GM19351 (cell line): Measurements from ENCODE around the gene C7orf25.
"Not testable (repeated sequence)": the region's sequence is repeated elsewhere in the genome, so short reads cannot be mapped to it uniquely, and the experiment has no call there.

ENCODE experiments used
- ATAC-seq: cut with Tn5 transposase; IDR thresholded peaks from one replicate; pipeline ENCODE4 v1.9.1; 2021; ENCODE audit warnings: mild to moderate bottlenecking, moderate library complexity; ENCODE audit not compliant: unreplicated experiment

The C7orf25 gene

DNA sequence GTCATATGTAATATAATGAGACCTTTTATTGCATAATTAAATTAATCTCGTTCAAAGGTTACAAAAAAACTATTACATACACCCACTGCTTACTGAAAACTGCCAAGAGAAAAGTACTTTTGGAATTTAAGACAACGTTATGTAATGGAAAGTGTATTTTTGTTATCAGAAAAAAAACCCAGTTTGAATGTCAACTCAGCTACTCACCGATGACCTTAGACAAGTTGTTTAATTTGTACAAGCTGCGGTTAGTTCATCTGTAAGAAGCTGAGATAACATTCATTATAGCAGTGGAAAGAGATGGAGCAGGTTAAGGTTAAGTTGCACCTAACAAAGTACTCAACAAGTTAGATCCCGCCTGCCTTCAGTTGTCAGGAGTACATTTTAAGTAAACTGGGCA lies 19.0 kb upstream of the C7orf25 start:
- ATAC-seq, result no peak

DNA sequence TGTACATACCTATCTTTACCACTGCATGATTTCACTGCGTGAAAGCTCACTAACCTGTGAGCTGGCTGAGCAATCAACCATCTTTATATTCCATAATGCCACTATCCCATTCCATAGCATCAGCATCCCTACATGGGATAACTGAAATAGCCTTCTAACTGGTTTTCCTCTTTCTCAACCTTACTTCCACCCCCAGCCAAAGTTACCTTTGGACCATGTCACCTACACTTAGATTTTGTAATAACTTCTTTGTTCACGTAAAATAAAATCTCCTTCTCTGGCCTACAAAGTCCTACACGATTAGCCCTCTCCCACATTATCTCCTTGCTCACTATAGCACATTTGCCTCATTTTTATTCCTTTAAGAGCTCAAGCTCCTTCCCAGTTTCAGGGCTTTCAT lies 17.6 kb upstream of the C7orf25 start:
- ATAC-seq, result no peak

DNA sequence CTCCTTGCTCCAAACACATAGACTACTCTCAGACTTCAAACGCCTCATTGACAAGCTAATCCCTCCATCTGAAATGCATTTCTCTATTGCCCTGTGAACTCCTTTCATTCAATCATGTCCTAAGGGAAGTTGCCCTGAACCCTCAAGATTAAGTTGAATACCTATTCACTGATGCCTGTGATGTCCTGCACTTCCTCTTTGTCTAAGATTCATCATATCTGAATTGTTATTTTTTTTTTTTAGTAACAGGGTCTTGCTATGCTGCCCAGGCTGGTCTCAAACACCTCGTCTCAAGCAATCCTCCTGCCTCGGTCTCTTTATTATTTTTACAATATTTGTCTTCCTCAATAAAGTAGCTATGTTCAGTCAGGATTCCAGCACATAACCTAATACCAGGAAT lies 16.9 kb upstream of the C7orf25 start:
- ATAC-seq, result no peak

DNA sequence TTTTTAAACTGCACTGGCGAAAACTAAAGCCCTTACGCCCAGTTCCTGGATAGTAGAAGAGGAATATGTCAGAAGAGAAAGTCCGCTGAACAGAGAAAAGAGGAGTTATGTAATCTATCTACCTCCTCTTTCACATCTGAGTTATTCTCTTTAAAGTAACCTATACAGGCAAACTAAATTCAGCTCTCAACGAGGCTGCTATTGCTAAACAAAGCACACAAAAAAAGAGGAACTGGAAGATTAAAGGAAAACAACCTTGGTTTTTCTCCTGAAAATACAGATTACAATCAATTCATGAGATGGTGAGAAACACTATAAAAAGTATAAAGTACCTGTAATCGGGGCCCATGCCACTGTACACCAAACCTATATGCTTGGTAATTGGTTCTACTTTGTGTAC lies 14.3 kb upstream of the C7orf25 start:
- ATAC-seq, result no peak

DNA sequence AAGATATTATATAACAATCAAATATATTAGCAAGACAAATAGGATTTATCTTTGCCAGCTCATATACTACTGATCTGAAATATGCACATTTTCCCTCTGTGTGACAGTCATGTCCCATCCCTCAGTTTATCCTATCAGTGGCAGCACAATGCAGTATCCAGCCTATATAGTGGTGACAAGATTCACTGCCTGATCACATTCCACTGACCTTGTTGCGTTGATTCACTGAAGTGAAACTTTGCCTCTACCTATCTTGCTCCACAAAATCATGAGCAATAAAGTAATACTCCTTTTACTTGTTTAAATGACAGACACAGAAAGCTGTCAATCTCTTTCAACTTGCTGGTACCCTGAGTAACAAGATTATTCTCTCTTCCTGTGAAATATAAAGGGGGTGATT lies 13.8 kb upstream of the C7orf25 start:
- ATAC-seq, result no peak

DNA sequence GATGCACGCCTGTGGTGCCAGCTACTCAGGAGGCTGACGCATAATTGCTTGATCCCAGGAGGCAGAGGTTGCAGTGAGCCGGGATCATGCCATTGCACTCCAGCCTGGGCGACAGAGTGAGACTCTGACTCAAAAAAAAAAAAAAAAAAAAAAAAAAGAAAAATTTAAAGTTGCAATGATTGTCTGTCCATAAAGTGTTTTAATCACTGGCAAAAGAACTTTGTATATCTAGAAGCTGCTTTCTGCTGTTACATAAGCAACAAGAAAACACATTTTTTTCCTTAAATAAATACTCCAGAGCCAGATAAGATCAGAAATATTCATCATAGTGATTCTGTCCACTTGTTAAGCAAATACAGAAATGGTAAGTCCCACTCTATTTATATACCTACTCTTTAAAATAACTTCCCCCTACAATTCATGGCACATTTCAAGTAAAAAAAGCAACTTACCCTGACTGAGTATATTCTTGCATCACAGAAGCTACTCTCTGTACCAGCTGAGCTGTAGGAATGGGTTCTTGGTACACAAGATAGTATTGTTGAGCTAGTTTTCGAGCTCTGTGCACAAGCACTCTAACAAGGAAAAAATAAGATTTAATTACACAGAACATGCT lies 12.5 kb upstream of the C7orf25 start:
- no peak for ATAC-seq

DNA sequence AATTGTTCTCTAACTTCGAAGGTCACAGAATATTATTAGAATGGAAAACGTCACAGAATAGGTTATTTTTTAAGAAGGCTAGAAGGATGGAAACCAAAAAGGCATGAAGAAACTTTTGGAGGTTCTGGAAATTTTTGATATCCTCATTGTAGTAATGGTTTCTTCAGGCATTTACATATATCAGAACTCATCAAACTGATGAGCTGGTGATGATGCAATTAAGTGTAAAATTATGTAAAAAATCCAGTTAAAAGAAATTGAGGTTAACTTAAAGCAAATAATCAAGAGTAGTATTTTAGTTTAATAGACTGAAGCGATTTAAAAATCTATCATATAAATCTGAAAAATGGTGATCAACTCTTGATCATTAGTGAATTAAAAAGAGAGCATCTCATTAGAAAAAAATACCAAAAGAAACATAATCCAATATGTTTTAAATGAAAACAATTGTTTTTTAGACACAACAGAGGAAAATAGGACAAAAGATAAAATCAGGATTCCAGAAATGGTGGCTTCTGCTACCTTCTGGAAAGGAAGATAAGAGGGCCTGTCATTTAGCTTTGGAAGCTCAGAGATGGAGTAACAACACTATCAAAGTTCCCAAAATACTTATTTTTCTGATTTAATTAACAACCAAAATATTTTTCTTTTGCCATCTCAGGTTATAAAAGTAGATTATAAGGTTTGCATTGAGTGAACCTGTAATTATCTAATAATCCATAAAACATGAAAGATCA lies 10.3 kb upstream of the C7orf25 start:
- ATAC-seq, result no peak

DNA sequence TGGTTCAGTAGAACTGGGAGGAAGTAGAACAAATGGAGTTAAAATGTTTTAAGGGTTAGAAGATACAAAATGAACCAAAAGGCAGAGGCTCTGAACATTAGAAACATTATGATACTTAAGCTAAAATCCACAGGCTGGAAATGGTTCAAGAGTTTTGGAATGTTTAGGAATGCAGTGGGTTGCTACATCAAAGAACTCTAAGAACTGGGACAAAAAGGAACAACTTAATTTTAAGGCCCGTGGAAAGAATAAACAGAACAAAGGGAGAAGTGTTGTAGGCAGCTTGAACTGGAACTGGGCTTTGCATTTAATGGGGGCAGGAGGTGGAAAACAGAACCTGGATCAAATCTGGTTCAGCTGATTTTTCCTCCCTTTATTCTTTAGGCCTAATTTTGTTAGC lies 3.5 kb upstream of the C7orf25 start:
- no peak for ATAC-seq

DNA sequence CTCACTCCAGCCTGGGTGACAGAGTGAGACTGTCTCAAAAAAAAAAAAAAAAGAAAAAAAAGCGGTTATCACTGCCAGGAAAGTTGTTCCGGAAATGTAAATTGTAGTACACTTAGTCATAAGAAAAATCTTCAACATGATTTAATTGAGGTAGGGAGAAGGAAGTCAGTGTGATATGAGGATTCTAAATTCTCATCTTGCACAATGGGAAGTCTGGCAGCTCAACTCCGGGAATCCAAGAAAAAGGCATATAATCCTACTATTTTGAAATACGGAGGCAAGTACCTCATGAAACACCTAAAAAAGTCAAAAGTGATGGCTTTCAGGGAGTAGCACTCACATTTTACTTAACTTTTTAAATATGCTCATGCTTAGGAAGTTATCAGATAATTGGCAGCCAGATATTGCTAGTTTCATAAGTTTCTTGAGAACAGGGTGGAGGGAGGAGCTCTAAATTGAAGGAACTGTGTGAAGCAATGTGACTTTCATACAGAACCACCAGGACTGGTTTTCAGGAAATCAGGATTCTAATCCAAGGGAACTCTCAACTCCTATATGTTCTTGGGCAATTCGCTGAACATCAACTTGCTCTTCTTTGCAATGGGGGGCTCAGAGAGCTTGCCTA lies 2.7 kb upstream of the C7orf25 start:
- ATAC-seq, result no peak

DNA sequence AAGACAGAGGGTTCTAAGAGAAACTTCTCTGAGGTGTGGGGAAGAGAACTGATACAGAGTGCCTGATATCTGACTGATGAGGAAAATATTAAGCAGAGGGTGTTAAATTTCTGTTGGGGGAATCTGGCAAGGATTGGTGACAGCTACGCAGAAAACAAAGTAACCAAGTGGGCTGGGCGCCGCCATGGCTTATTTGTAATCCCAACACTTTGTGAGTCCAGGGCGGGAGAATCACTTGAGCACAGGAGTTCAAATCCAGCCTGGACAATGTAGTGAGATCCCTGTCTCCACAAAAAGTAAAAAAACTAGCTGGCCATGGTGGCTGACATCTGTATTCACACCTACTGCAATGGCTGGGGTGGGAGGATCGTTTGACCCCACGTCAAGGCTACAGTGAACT lies 2.1 kb upstream of the C7orf25 start:
- no peak for ATAC-seq

DNA sequence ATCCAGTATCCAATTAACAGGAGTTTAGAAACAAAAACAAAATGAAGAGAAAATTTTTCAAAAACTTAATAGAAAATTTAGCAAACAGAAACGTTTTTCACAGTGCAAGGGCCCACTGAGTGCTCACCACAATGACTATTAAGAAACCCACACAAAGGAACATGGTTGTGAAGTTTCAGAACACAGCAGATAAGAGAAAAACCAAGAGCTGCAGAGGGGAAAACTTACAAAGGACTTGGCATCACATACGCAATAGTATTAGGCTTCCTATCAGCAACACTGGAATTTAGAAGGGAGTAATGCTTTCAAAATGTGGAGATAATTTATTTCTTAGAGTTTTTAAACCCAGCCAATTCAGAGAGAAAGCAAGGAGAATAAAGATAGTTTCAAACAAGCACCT lies 1.7 kb upstream of the C7orf25 start:
- no peak for ATAC-seq

DNA sequence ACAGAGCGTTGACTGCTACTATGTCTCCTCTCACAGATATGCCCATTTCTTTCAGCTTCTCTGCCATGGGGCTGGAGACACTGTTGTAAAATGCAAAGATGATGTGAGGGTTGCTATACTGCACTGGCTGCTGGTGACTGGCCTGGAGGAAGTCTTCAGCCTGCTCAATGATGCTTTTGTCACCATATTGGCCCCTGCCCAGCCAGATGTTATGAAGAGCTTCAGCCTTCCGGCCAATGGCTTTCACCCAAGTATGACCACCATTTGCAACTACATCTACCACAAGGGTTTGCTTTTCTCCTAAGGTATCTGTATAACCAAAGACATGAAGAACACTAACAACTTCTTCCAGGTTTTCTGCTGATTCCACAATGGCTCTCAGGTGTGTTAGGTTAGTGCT lies 1.6 kb downstream of the C7orf25 start:
- ATAC-seq, result no peak

DNA sequence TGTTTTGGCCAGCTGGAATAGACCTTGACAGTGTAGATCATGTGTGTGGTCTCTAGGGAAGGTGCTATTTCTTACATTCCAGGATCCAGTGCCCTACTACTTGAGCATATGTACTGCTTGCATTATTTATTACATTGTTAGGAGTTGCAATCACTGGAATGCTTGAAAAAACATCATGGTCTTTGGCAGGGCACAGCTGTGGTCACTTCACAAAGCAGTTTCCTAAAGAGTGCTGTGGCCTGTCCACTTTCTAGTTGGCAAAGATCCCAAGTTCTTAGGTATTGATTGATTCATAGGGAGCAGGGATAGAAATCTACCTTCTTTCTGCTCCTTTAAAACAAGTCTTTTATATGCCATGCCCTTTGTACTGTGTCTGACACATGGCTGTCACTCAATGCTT lies 4.6 kb downstream of the C7orf25 start:
- ATAC-seq, result no peak

DNA sequence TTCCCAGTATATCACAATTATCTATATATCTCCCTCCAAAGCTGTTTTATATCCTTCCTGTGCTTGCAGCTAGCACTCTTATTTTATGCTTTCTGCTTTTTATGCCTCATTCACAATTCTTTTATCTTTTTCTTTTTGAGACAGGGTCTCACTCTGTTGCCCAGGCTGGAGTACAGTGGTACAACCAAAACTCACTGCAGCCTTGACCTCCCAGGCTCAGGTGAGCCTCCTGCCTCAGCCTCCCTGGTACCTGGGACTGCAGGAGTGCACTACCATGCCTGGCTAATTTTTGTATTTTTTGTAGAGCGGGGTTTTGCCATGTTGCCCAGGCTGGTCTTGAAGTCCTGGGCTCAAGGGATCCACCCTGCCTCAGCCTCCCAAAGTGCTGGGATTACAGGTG lies 5.7 kb downstream of the C7orf25 start:
- ATAC-seq, result no peak

DNA sequence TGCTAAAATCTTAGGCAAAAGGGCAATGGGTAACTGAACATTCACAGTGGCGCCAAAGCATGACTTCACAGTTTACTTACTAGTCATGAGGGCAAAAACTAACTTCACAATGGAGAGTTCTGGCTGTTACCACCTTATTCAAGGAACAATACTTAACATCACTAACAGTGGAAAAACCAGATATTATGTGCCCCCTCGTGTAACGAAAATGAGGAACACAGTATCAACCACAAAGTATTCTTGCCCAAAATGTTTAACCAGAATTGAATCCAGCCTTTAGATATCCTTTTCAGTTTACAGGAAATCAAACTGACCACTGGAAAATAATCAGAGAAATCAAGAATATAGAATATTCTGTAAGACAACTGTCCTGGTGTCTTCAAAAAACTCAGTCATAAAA lies 9.5 kb downstream of the C7orf25 start:
- no peak for ATAC-seq

DNA sequence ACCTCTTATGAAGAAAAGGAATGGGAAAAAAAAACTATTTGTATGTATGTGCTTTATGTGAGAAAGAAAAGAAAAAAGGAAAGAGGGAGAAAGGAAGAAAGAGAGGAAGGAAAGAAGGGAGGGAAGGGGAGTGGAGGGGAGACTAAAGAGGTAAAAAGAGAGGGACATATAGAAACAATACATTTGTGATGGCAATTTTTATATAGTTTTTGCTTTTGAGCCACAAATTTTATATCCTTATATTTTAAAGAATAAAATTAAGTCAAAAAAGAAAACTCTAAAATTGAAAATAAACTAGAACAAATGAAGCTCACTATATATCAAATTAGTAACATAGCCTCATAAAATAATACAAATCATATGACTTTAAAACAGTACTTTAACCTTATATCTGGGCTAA lies 11.0 kb downstream of the C7orf25 start:
- ATAC-seq, result no peak

DNA sequence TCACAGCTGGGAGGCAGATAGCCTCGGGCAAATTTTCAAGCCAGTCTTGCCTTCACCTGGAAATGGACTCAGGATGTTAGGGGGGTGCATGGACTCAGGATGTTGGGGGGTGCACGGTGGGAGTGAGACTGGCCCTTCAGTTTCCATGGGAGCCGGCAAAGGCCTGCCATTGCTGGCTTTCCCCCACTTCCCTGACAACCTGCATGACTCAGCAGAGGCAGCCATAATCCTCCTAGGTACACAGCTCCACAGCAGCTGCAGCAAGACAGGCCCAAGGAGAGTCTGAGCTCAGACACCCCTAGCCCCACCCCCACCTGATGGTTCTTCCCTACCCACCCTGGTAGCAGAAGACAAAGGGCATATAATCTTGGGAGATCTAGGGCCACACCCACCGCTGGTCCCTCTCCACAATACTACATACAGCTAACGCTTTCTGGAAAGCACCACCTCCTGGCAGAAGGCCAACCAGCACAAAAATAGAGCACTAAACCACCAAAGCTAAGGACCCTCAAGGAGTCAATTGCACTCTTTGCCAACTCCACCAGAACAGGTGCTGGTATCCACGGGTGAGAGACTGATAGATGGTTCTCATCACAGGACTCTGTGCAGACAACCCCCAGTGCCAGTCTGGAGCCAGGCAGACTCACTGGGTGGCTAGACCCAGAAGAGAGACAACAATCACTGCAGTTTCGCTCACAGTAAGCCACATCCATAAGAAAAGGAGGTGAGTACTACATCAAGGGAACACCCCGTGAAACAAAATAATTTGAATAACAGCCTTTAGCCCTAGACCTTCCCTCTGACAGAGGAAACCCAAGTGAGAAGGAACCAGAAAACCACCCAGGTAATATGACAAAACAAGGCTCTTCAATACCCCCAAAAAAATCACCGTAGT lies 18.3 kb downstream of the C7orf25 start:
- ATAC-seq, result no peak

DNA sequence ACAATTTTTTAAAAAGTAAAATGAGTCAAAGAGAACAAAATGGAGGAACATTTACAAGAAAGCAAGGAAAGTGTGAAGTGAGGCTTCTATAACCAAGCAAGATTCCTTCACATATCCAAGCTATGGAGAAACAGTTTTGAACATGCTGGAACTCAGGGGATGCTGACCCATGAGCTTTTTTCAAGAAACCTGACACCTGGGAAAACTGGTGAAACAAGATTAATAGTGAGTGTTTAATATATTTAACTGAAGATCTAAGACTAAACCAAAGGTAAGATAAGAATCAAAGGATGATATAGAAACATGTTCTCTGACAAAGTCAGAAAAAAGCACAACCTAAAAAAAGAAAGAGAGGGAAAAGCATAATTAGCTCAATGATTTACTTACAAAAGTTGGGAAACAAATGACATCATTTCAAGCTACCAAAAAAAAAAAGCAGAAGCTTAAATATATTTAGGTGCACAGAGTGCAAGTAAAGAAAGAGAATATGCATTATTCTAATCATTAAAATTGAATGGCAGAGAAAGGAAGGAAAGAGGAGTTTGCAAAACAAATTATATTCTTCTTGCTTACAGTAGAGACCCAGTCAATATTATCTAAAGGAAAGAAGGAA lies 24.9 kb downstream of the C7orf25 start:
- ATAC-seq, result no peak

DNA sequence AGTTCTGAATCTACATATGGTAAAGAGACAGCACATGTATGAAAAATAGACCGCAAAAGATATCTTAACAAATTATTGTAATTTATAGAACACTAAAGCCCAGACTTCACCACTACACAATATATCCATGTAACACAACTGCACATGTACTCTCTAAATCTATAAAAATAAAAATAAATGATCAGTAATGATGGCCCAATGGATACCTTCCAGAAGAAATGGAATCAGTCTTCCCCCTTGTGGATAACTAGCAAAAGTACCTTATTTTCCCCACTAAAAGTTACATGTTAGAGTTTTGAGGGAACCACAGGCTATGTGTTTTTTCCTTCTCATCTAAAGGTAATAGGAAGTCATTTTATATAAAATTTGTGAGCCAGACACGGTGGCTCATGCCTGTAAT lies 25.7 kb downstream of the C7orf25 start:
- no peak for ATAC-seq

DNA sequence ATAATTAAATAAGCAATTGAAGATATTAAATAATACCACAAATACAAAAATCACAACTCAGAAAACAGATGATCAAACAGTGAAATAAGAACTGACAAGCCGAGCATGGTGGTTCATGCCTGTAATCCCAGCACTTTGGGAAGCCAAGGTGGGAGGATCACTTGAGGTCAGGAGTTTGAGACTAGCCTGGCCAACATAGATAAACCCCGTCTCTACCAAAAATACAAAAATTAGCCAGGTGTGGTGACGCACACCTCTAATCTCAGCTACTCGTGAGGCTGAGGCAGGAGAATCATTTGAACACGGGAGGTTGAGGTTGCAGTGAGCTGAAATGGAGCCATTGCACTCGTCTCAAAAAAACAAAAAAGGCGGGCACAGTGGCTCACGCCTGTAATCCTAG lies 26.7 kb downstream of the C7orf25 start:
- ATAC-seq, result not testable (repeated sequence)

DNA sequence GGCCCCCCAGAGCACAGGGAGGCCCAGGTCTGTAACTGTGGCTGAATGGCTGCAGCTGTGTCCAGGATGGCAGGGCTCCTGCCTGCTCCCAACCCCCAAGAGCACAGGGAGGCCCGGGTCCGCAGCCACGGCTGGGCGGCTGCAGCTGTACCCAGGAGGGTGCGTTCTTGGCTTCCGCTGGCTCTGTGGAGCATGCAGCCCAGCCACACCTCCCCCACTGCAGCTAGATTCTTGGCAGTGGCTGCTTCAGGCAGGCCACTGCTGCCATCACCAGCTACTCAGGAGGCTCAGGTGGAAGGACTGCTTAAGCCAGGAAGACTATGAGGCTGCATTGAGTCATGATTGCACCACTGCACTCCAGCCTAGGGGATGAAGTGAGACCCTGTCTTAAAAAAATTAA lies 27.9 kb downstream of the C7orf25 start:
- ATAC-seq, result no peak
